Gastrocnemius medialis (tissue), 4 donors: Measurements from ENCODE around the gene CNOT4. TPM values are rescaled to one million over a fixed set of nuclear protein-coding genes. Genes with fewer than 3 reads are reported as not detected.

Experiments used
- ATAC-seq, 2 donors: fragments of 150-250 bp; one replicate each; pipeline ENCODE4 v1.9.1; 2016
- DNase-seq, 2 donors: peaks; one replicate each; pipeline ENCODE4 v3.0.0-alpha.2; 2019
- H3K27ac ChIP-seq, 4 donors: fragments of 200-600 bp; sonication (generic); 1 replicate in 1 of 4; 2 replicates in 3 of 4; pipeline ENCODE4 v1.5.1; 2016 to 2018; ENCODE audit warnings: mild to moderate bottlenecking in 2 of 4, moderate library complexity in 1 of 4
- H3K27me3 ChIP-seq, 3 donors: fragments of 200-600 bp; sonication (generic) in 2 of 3; 1 replicate in 1 of 3; 2 replicates in 2 of 3; pipeline versions ENCODE4 v1.5.1 to v1.6.0; 2016 to 2019; ENCODE audit warnings: mild to moderate bottlenecking in 1 of 3, moderate library complexity in 1 of 3
- H3K36me3 ChIP-seq, 2 donors: fragments of 200-600 bp; sonication (generic) in 1 of 2; one replicate each; pipeline ENCODE4 v1.5.1; 2017 to 2018
- H3K4me1 ChIP-seq, 2 donors: fragments of 200-600 bp; sonication (generic) in 1 of 2; one replicate each; pipeline ENCODE4 v1.5.1; 2016 to 2017; ENCODE audit warnings: mild to moderate bottlenecking in 2 of 2
- H3K4me3 ChIP-seq, 4 donors: fragments of 200-600 bp; sonication (generic) in 3 of 4; 1 replicate in 1 of 4; 2 replicates in 3 of 4; pipeline ENCODE4 v1.5.1; 2016 to 2019; ENCODE audit warnings: mild to moderate bottlenecking in 2 of 4
- H3K9me3 ChIP-seq, 3 donors: fragments of 200-600 bp; sonication (generic) in 2 of 3; 1 replicate in 1 of 3; 2 replicates in 2 of 3; pipeline ENCODE4 v1.5.1; 2016 to 2019
- POLR2A ChIP-seq, 2 donors: fragments of 450-650 bp; IDR thresholded peaks; one replicate each; pipeline ENCODE4 v1.6.1; 2017; ENCODE audit warnings: antibody characterized with exemption in 2 of 2, mild to moderate bottlenecking in 2 of 2, moderate library complexity in 2 of 2
- in situ Hi-C, 4 donors: fragments of 200-750 bp; cut with MboI; loops; one replicate each; pipeline versions ENCODE4 v1.15.0 to v1.8.0; 2017; ENCODE audit warnings: low sequenced_read_pairs in 4 of 4
- intact Hi-C: fragments of 100-400 bp; cut with DNase I; formaldehyde crosslinking; loops from one replicate; pipeline ENCODE4 v1.15.1; 2023; ENCODE audit warnings: low total_unique reads
- total RNA-seq, 4 donors: library from RNA; depleted of rRNA; stranded (reverse); fragments of >200 nt; gene quantifications; one replicate each; pipeline versions ENCODE4 v1.1.0 to v1.2.3, GENCODE V29; 2016
- TF ChIP-seq, protein P1 (sequence below), 5 experiments: fragments of 450-650 bp in 3 of 5; fragments of 200-600 bp in 2 of 5; sonication (generic) in 2 of 5; IDR thresholded peaks in 4 of 5; conservative IDR thresholded peaks in 1 of 5; 1 replicate in 4 of 5; 2 replicates in 1 of 5; pipeline ENCODE4 v1.5.1; 2016 to 2019; ENCODE audit warnings: antibody characterized with exemption in 5 of 5, mild to moderate bottlenecking in 3 of 5, moderate library complexity in 3 of 5

Gene CNOT4
- total RNA-seq, 4 donors from 2014 or later: 25.5 to 38.1 (median 30.7) TPM

DNA sequence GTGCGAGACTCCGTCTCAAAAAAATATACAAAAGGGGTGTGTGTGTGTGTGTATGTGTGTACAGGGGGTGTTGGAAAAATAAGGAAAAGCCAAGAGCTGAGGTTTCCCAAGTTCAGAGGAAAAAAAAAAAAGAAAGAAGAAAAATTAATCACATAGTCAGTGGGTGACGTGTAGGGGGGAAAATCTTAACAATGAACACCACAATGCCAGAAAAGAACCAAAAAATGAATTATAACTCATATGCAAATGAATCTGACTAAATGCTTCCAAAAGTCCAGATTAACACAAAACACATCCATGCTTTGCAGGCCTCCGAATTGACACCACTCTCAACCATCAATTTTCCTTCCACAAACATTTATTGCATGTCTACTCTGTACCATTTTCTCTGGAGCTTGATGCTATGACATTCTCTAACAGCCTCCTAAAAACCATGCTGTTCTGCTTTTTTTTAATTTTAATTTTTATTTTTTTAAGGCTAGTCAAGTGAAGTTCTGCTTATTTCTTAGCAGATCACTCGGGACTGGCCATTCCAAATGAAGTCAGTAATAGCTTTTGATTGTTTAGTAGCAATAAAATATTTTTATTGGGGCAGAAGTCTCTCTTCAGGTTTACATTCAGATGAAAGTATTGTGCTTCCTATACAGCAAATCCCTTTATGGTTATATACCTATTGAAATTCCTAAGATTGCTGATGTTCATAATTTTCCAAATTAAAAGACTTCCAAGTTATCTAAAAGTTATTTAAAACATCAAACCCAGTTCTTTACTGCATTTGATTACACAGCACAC lies 133.8 kb downstream of the CNOT4 start:
- DNase-seq (no peak), ATAC-seq (no peak)
- H3K36me3 ChIP-seq: no peaks in the 10 kb centered on the region
- no peak overlapping the region for H3K4me3 ChIP-seq
- H3K27ac ChIP-seq: no peak overlapping the region
- H3K4me1 ChIP-seq: no peaks in the 10 kb centered on the region
- intact Hi-C loops (no loop called here), in situ Hi-C loops (no loop called here)
- no peaks in the 10 kb centered on the region for H3K27me3 ChIP-seq
- TF ChIP-seq, protein P1, sequence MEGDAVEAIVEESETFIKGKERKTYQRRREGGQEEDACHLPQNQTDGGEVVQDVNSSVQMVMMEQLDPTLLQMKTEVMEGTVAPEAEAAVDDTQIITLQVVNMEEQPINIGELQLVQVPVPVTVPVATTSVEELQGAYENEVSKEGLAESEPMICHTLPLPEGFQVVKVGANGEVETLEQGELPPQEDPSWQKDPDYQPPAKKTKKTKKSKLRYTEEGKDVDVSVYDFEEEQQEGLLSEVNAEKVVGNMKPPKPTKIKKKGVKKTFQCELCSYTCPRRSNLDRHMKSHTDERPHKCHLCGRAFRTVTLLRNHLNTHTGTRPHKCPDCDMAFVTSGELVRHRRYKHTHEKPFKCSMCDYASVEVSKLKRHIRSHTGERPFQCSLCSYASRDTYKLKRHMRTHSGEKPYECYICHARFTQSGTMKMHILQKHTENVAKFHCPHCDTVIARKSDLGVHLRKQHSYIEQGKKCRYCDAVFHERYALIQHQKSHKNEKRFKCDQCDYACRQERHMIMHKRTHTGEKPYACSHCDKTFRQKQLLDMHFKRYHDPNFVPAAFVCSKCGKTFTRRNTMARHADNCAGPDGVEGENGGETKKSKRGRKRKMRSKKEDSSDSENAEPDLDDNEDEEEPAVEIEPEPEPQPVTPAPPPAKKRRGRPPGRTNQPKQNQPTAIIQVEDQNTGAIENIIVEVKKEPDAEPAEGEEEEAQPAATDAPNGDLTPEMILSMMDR (IDR thresholded peaks at IDR 0.05 in 4 of 5, conservative IDR thresholded peaks at IDR 0.05 in 1 of 5): no peak
- TF ChIP-seq POLR2A (IDR thresholded peaks at IDR 0.05): no peak
- H3K9me3 ChIP-seq: no peaks in the 10 kb centered on the region

DNA sequence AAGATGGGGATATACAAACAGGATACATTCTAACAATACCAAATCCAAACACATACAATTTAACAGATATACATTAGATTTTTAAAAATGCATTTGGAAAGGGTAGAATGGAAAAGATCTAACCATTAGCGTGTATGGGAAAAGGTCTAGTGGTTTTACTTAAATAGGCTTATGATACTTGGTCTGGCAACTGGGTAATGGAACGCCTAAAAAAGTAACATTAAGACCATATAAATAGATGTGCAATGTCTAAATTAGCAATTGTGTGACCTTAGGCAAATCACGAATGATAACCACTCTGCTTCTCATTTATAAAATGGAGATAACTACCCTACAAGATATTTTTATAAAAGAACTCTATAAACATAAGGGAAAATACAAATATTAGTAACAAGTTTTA lies 135.2 kb downstream of the CNOT4 start:
- in situ Hi-C loops: no loop called here
- intact Hi-C loops: no loop called here
- Histone ChIP-seq H3K9me3 (no peaks in the 10 kb centered on the region), H3K4me1 (no peaks in the 10 kb centered on the region), H3K27ac (no peak overlapping the region), H3K36me3 (no peaks in the 10 kb centered on the region), H3K27me3 (no peaks in the 10 kb centered on the region), H3K4me3 (no peak overlapping the region)
- ATAC-seq (no peak), DNase-seq (no peak)
- TF ChIP-seq, protein P1 (IDR thresholded peaks at IDR 0.05 in 4 of 5, conservative IDR thresholded peaks at IDR 0.05 in 1 of 5): no peak
- TF ChIP-seq POLR2A (IDR thresholded peaks at IDR 0.05): no peak

DNA sequence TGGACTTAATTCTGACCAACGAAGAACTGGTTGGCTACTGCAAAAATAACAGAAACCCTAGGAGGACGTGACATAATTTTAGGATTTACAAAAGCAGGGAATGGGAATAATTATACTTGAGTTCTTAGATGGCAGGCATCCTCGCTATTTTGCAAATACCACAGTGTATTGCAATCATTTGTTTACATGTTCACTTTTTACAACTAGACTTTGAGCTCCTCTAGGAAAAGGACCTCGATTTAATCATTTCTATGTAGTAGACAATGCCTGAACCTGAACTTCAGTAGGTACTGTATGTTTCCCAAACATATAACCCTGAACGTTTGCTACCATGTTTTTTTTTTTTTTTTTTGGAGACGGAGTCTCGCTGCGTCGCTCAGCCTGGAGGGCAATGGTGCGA lies 137.7 kb downstream of the CNOT4 start:
- in situ Hi-C loops: no loop called here
- H3K9me3 ChIP-seq: no peaks in the 10 kb centered on the region
- intact Hi-C loops: no loop called here
- peaks cover 0 to 2% of the 10 kb centered on the region in 2 donors for H3K4me1 ChIP-seq
- H3K27me3 ChIP-seq: no peaks in the 10 kb centered on the region
- H3K36me3 ChIP-seq: no peaks in the 10 kb centered on the region
- no peak for ATAC-seq
- no peak overlapping the region for H3K4me3 ChIP-seq
- TF ChIP-seq, protein P1 (IDR thresholded peaks at IDR 0.05 in 4 of 5, conservative IDR thresholded peaks at IDR 0.05 in 1 of 5): no peak
- no peak for TF ChIP-seq POLR2A (IDR thresholded peaks at IDR 0.05)
- no peak overlapping the region for H3K27ac ChIP-seq
- no peak for DNase-seq

DNA sequence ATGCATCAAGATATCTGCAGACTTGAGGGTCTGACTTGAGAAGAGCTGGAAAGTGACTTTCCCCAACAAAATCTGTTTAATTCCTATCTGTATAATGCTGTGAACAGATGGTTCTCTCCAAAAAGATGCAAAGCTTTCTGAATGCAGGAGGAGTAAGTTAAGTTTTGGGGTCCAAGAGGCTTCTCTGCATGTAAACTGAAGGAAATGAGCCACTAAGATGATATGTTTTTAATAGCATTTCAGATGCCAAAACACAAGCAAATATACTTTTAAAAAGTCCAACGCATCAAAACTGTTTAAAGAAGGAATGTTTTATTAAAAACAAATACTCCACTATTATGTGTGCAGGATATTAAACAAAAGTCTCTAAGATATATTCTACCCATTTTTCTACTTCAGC lies 139.2 kb downstream of the CNOT4 start:
- ATAC-seq (no peak), DNase-seq (no peak)
- TF ChIP-seq, protein P1 (IDR thresholded peaks at IDR 0.05 in 4 of 5, conservative IDR thresholded peaks at IDR 0.05 in 1 of 5): no peak
- Histone ChIP-seq H3K4me1 (peaks cover 14 to 15% of the 10 kb centered on the region in 2 donors), H3K36me3 (no peaks in the 10 kb centered on the region), H3K4me3 (no peak overlapping the region), H3K9me3 (no peaks in the 10 kb centered on the region), H3K27me3 (no peaks in the 10 kb centered on the region), H3K27ac (no peak overlapping the region)
- in situ Hi-C loops (no loop called here), intact Hi-C loops (no loop called here)

DNA sequence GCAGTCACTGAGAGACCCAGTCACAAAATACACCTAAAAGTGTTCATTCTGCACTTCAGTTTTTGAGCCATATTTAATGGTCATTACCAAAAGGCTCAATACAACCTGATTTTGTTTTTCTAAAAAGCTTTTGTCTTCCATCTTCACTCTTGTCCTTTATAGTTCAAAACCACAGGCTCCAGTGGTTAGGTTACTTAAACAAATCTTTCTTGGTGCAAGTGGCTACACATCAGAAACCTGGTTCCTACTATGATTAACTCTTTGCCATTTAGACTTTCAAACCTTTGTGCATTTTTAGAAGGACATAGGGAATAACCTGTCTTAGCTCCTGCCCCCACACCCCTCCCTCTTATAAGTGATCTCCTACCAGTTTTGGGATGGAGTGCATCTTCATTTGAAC lies 140.5 kb downstream of the CNOT4 start:
- Histone ChIP-seq H3K27ac (no peak overlapping the region), H3K4me1 (peaks cover 22 to 27% of the 10 kb centered on the region in 2 donors), H3K4me3 (no peak overlapping the region), H3K27me3 (no peaks in the 10 kb centered on the region), H3K9me3 (no peaks in the 10 kb centered on the region), H3K36me3 (no peaks in the 10 kb centered on the region)
- in situ Hi-C loops: no loop called here
- ATAC-seq (no peak), DNase-seq (no peak)
- no peak for TF ChIP-seq POLR2A (IDR thresholded peaks at IDR 0.05)
- TF ChIP-seq, protein P1 (IDR thresholded peaks at IDR 0.05 in 4 of 5, conservative IDR thresholded peaks at IDR 0.05 in 1 of 5): no peak
- intact Hi-C loops: no loop called here
